ENCODE measurements around the gene RPRM.

Gene RPRM

GRCh38 chr2:153433403-153433802 is 45.2 kb downstream of the RPRM start:
- no peak for TF ChIP-seq CTCF (IDR thresholded peaks at IDR 0.05; ENCODE audit: low read depth, low read length, missing control alignments)
- H3K4me3 ChIP-seq (replicated peaks; ENCODE audit: low read depth, low read length) = no peak overlapping the region
- no peak for DNase-seq (ENCODE audit: extremely low read depth, low read depth)

GRCh38 chr2:153432381-153432780 is 46.2 kb downstream of the RPRM start:
- H3K4me3 ChIP-seq (replicated peaks; ENCODE audit: low read depth, low read length) = no peak overlapping the region
- no peak for TF ChIP-seq CTCF (IDR thresholded peaks at IDR 0.05; ENCODE audit: low read depth, low read length, missing control alignments)
- no peak for DNase-seq (ENCODE audit: extremely low read depth, low read depth)

GRCh38 chr2:153431114-153431513 is 47.4 kb downstream of the RPRM start:
- DNase-seq (ENCODE audit: extremely low read depth, low read depth) = no peak
- H3K4me3 ChIP-seq (replicated peaks; ENCODE audit: low read depth, low read length) = no peak overlapping the region
- no peak for TF ChIP-seq CTCF (IDR thresholded peaks at IDR 0.05; ENCODE audit: low read depth, low read length, missing control alignments)
